Suprapubic skin (tissue), 4 donors: Measurements from ENCODE around the gene GSTP1. TPM values are rescaled to one million over a fixed set of nuclear protein-coding genes. Genes with fewer than 3 reads are reported as not detected.

ENCODE experiments used
- DNase-seq, 2 donors: peaks; one replicate each; pipeline ENCODE4 v3.0.0-alpha.2; 2019; ENCODE audit warnings: low spot score in 2 of 2
- H3K27ac ChIP-seq: fragments of 200-600 bp; sonication (generic); one replicate; pipeline ENCODE4 v1.5.1; 2019
- H3K27me3 ChIP-seq: fragments of 200-600 bp; sonication (generic); one replicate; pipeline ENCODE4 v1.5.1; 2019
- H3K36me3 ChIP-seq: fragments of 200-600 bp; sonication (generic); one replicate; pipeline ENCODE4 v1.5.1; 2019
- H3K4me1 ChIP-seq: fragments of 200-600 bp; sonication (generic); one replicate; pipeline ENCODE4 v1.5.1; 2019
- H3K4me3 ChIP-seq: fragments of 200-600 bp; sonication (generic); one replicate; pipeline ENCODE4 v1.5.1; 2019; ENCODE audit warnings: mild to moderate bottlenecking
- H3K9me3 ChIP-seq: fragments of 200-600 bp; sonication (generic); one replicate; pipeline ENCODE4 v1.5.1; 2019
- EP300 ChIP-seq: sonication (generic); formaldehyde crosslinking; IDR thresholded peaks from one replicate; pipeline ENCODE4 v1.6.1; 2017; ENCODE audit warnings: antibody characterized with exemption
- POLR2A ChIP-seq, 2 donors: fragments of 450-650 bp; IDR thresholded peaks; one replicate each; pipeline ENCODE4 v1.6.1; 2017; ENCODE audit warnings: antibody characterized with exemption in 2 of 2, mild to moderate bottlenecking in 2 of 2, moderate library complexity in 2 of 2
- POLR2AphosphoS5 ChIP-seq, 3 donors: sonication (generic); formaldehyde crosslinking; IDR thresholded peaks; one replicate each; pipeline ENCODE4 v1.6.1; 2017; ENCODE audit warnings: antibody characterized with exemption in 3 of 3
- WGBS: methylation state at CpG from one replicate; pipeline ENCODE4 v1.1.5; 2018; 5-methylcytosine and 5-hydroxymethylcytosine counted together
- total RNA-seq, 4 donors: library from RNA; depleted of rRNA; stranded (reverse); fragments of >200 nt; gene quantifications; one replicate each; pipeline ENCODE4 v1.1.0, GENCODE V29; 2016
- TF ChIP-seq, protein P1 (sequence below), 2 donors: fragments of 200-600 bp in 1 of 2; fragments of 450-650 bp in 1 of 2; sonication (generic) in 1 of 2; IDR thresholded peaks; one replicate each; pipeline ENCODE4 v1.5.1; 2016 to 2019; ENCODE audit warnings: antibody characterized with exemption in 2 of 2, mild to moderate bottlenecking in 1 of 2, moderate library complexity in 1 of 2

GSTP1 gene
- total RNA-seq, 4 donors from 2014 or later: 564 to 1,559 (median 1,256) TPM

DNA sequence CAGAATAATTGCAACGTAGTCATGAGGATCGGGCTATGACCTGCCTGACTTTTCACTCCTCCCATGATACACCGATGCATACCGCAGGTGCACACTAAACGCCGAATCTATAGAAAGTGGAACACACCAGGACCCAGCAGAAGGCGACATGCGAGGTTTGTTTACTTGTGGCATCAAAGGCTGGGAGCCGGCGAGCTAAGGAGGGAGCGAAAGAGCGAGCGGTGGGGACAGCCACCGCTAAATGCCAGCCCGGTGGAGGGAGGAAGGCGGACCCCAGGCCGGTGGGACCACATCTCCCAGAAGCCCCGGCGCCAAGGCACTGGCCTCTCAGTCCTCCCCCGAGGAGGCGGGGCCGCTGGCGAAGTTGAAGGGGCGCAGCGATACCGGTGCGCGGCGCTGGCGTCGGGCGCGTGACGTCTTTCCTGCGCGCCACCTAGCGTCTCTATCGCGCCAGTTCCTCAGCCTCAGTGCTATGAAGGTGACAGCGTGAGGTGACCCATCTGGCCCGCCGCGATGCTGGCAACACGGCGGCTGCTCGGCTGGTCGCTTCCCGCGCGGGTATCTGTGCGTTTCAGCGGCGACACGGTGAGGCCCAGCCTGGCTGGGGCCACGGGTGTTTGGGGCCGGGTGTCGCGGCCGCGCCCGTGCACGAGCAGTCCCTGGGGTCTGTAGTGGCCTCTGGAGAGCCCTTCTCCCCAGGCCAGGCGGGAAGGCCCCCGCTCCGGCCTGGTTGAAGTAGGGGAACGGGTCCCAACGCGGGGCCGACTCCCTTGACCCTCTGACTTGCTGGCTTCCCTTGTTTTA, 23.1 kb downstream of the GSTP1 start, which contains the start of gene NDUFV1:
NDUFV1 (plus strand) TSS at position 445 of the 804 bp plus-strand sequence; CDS start at position 514, 69 bp downstream.
- Histone ChIP-seq H3K27ac (peak within 1 kb of the TSS; percentile 71), H3K27me3 (no peaks in the 10 kb centered on the region), H3K4me1 (peaks cover 28% of the 10 kb centered on the region), H3K4me3 (peak within 1 kb of the TSS; percentile 77), H3K9me3 (no peaks in the 10 kb centered on the region), H3K36me3 (peaks cover 34% of the 10 kb centered on the region)
- under 1% methylated on average over 35 of the region's 69 CpGs for WGBS
- DNase-seq: peak; percentile 97
- TF ChIP-seq, protein P1, sequence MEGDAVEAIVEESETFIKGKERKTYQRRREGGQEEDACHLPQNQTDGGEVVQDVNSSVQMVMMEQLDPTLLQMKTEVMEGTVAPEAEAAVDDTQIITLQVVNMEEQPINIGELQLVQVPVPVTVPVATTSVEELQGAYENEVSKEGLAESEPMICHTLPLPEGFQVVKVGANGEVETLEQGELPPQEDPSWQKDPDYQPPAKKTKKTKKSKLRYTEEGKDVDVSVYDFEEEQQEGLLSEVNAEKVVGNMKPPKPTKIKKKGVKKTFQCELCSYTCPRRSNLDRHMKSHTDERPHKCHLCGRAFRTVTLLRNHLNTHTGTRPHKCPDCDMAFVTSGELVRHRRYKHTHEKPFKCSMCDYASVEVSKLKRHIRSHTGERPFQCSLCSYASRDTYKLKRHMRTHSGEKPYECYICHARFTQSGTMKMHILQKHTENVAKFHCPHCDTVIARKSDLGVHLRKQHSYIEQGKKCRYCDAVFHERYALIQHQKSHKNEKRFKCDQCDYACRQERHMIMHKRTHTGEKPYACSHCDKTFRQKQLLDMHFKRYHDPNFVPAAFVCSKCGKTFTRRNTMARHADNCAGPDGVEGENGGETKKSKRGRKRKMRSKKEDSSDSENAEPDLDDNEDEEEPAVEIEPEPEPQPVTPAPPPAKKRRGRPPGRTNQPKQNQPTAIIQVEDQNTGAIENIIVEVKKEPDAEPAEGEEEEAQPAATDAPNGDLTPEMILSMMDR (IDR thresholded peaks at IDR 0.05): peak; percentile 61 to 75
- TF ChIP-seq POLR2AphosphoS5 (IDR thresholded peaks at IDR 0.05): peak; percentile 52 to 92 (median 60)
- no peak for TF ChIP-seq EP300
- TF ChIP-seq POLR2A (IDR thresholded peaks at IDR 0.05): peak in 1 of 2 donors; percentile 29

DNA sequence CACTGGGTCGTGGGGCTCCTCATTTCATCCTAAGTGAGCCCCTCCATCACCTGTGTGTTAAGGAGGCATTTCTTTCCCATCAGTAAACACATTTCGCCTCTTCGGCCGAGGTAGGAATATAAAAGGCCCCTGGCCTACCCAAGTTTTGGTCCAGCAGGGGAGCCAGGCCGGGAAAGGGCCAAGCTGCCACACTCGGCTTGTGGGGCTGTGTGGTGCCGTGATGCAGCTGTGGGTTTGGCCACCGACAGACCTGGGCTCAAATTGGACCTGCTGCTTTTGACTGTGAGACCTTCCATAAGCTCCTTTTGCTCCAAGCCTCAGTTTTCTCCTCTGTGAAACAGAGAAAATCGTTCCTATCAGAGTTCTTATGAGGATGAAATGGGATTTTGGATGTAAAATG, 23.9 kb downstream of the GSTP1 start:
- no peaks in the 10 kb centered on the region for H3K9me3 ChIP-seq
- no peak for DNase-seq

DNA sequence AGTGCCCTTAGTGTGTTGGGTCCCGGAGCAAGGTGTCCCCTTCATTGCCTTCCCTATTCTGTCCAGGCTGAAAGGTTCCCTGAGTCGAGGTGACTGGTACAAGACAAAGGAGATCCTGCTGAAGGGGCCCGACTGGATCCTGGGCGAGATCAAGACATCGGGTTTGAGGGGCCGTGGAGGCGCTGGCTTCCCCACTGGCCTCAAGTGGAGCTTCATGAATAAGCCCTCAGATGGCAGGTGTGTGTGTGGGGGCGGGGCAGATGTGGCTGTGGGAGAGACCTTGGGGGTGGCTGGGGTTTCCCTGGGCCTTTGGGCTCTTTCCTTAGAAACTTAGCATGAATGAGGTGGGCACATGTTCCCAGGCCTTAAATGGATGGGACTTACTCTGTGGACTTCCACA, 24.9 kb downstream of the GSTP1 start:
- DNase-seq: no peak
- no peaks in the 10 kb centered on the region for H3K9me3 ChIP-seq
- TF ChIP-seq POLR2AphosphoS5 (IDR thresholded peaks at IDR 0.05): no peak
- TF ChIP-seq EP300: no peak
- TF ChIP-seq POLR2A (IDR thresholded peaks at IDR 0.05): no peak
- TF ChIP-seq, protein P1 (IDR thresholded peaks at IDR 0.05): no peak
- WGBS: 100% methylated on average over 4 of the region's 8 CpGs
- H3K4me1 ChIP-seq: peaks cover 30% of the 10 kb centered on the region
- H3K27ac ChIP-seq: no peak overlapping the region
- H3K27me3 ChIP-seq: no peaks in the 10 kb centered on the region
- H3K4me3 ChIP-seq: no peak overlapping the region
- peaks cover 51% of the 10 kb centered on the region for H3K36me3 ChIP-seq

More for the DNA sequence above, 23.9 kb downstream of the GSTP1 start:
- no peak for TF ChIP-seq EP300
- TF ChIP-seq, protein P1 (IDR thresholded peaks at IDR 0.05): no peak
- no peak for TF ChIP-seq POLR2A (IDR thresholded peaks at IDR 0.05)
- no peak for TF ChIP-seq POLR2AphosphoS5 (IDR thresholded peaks at IDR 0.05)
- Histone ChIP-seq H3K4me3 (peak overlapping the region; percentile 77), H3K36me3 (peaks cover 42% of the 10 kb centered on the region), H3K4me1 (peaks cover 28% of the 10 kb centered on the region), H3K27me3 (no peaks in the 10 kb centered on the region), H3K27ac (peak overlapping the region; percentile 71)
- WGBS: 52% methylated on average over 9 of the region's 9 CpGs

DNA sequence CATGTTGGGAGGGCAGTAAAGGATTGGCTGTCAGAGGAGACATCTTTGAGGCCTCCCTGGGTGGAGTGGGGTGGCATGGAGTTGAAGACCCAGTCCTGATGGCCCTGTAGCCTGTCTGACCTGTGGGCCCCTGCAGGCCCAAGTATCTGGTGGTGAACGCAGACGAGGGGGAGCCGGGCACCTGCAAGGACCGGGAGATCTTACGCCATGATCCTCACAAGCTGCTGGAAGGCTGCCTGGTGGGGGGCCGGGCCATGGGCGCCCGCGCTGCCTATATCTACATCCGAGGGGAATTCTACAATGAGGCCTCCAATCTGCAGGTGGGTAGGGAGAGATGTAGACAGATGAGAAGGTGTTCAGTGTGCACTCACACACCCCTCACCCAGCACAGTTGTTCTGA, 25.7 kb downstream of the GSTP1 start:
- no peak overlapping the region for H3K27ac ChIP-seq
- H3K4me1 ChIP-seq: peaks cover 39% of the 10 kb centered on the region
- WGBS: 89% methylated on average over 10 of the region's 10 CpGs
- peaks cover 51% of the 10 kb centered on the region for H3K36me3 ChIP-seq
- no peaks in the 10 kb centered on the region for H3K9me3 ChIP-seq
- DNase-seq: no peak
- no peak overlapping the region for H3K4me3 ChIP-seq
- no peaks in the 10 kb centered on the region for H3K27me3 ChIP-seq
- TF ChIP-seq POLR2AphosphoS5 (IDR thresholded peaks at IDR 0.05): no peak

DNA sequence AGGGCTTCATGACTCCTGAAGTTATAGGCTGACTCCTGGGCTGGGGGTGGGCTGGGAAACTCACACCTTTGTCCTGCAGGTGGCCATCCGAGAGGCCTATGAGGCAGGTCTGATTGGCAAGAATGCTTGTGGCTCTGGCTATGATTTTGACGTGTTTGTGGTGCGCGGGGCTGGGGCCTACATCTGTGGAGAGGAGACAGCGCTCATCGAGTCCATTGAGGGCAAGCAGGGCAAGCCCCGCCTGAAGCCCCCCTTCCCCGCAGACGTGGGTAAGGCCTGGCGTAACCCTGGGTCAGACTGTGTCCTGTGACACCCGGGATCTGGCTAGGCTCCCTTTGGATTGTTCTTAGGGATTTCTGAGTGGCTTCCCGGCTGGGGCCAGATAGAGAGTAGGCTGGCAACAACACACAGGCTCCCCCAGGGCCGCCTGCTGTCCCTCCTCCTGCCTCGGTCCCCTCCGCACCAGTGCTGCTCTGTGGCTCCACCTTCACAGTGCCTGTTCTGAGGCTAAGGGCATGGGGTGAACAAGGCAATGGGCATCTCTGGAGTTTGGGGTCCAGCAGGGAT, 26.8 kb downstream of the GSTP1 start:
- WGBS: 79% methylated on average over 9 of the region's 15 CpGs
- TF ChIP-seq, protein P1 (IDR thresholded peaks at IDR 0.05): no peak
- no peak for TF ChIP-seq POLR2AphosphoS5 (IDR thresholded peaks at IDR 0.05)
- no peak for TF ChIP-seq EP300
- TF ChIP-seq POLR2A (IDR thresholded peaks at IDR 0.05): no peak
- no peak for DNase-seq
- no peak overlapping the region for H3K27ac ChIP-seq
- H3K4me1 ChIP-seq: peaks cover 47% of the 10 kb centered on the region
- H3K4me3 ChIP-seq: no peak overlapping the region
- H3K36me3 ChIP-seq: peaks cover 51% of the 10 kb centered on the region
- no peaks in the 10 kb centered on the region for H3K9me3 ChIP-seq
- H3K27me3 ChIP-seq: peaks cover 6% of the 10 kb centered on the region
